Calu3 (cell line): ENCODE results near the gene RNF144A. TPM values are rescaled to one million over a fixed set of nuclear protein-coding genes. Genes with fewer than 3 reads are reported as not detected.

ENCODE experiments used
- BruUV-seq: library from RNA; stranded (reverse); fragments of 400-500 nt; replicated peaks from 2 replicates; lab custom pipeline; 2021; lab: Mats Ljungman, UMichigan
- CTCF ChIA-PET: fragments of 300-600 bp; sonication (Branson Sonifier 250); formaldehyde crosslinking; loops from one replicate; lab custom pipeline; 2022; ENCODE audit warnings: antibody characterized with exemption; lab: Charles Lee
- DNase-seq: peaks from one replicate; pipeline ENCODE4 v3.0.0; 2022
- H3K27ac Mint-ChIP-seq: one replicate; pipeline ENCODE4 v1.8.0; 2022; ENCODE audit warnings: mixed read lengths; ENCODE audit not compliant: unreplicated experiment
- H3K27me3 Mint-ChIP-seq: one replicate; pipeline ENCODE4 v1.8.0; 2022; ENCODE audit warnings: mixed read lengths; ENCODE audit not compliant: unreplicated experiment
- H3K36me3 Mint-ChIP-seq: one replicate; pipeline ENCODE4 v1.8.0; 2022; ENCODE audit warnings: mild to moderate bottlenecking, moderate library complexity, mixed read lengths; ENCODE audit not compliant: insufficient read depth, unreplicated experiment
- H3K4me1 Mint-ChIP-seq: one replicate; pipeline ENCODE4 v1.8.0; 2022; ENCODE audit warnings: mild to moderate bottlenecking, low read depth, mixed read lengths; ENCODE audit not compliant: unreplicated experiment
- H3K4me3 Mint-ChIP-seq: one replicate; pipeline ENCODE4 v1.8.0; 2022; ENCODE audit warnings: mild to moderate bottlenecking, low read depth, moderate library complexity, mixed read lengths; ENCODE audit not compliant: unreplicated experiment
- H3K9me3 Mint-ChIP-seq: one replicate; pipeline ENCODE4 v1.8.0; 2022; ENCODE audit warnings: low read depth, mixed read lengths; ENCODE audit not compliant: unreplicated experiment
- CTCF ChIP-seq: fragments of 200-600 bp; IDR thresholded peaks from one replicate; pipeline ENCODE4 v1.8.0; 2022; ENCODE audit warnings: antibody characterized with exemption; ENCODE audit not compliant: unreplicated experiment
- intact Hi-C: fragments of 100-400 bp; cut with micrococcal nuclease; formaldehyde crosslinking; loops from one replicate; pipeline ENCODE4 v1.10.0; 2022; ENCODE audit not compliant: unreplicated experiment
- total RNA-seq: library from RNA; stranded (reverse); gene quantifications from 2 replicates; pipeline ENCODE4 v1.2.3, GENCODE V29; 2022

RNF144A gene
- total RNA-seq, 1 experiment from 2014 or later, result 13.7 TPM

GRCh38 chr2:7060631-7061449 is 143.6 kb downstream of the RNF144A start:
- H3K4me3 Mint-ChIP-seq, result no peak overlapping the region
- intact Hi-C loops, result no loop called here
- CTCF ChIA-PET, result no interaction called here
- H3K27me3 Mint-ChIP-seq, result no peaks in the 10 kb centered on the region
- BruUV-seq, result no TSS peak
- H3K27ac Mint-ChIP-seq, result no peak overlapping the region
- H3K4me1 Mint-ChIP-seq, result no peaks in the 10 kb centered on the region
- peaks cover 5% of the 10 kb centered on the region for H3K9me3 Mint-ChIP-seq
- no peak for DNase-seq
- TF ChIP-seq CTCF, result no peak
- H3K36me3 Mint-ChIP-seq, result no peaks in the 10 kb centered on the region

GRCh38 chr2:7061450-7061789 is 144.2 kb downstream of the RNF144A start:
- intact Hi-C loops, result no loop called here
- TF ChIP-seq CTCF, result no peak
- H3K4me3 Mint-ChIP-seq, result no peak overlapping the region
- peaks cover 5% of the 10 kb centered on the region for H3K9me3 Mint-ChIP-seq
- H3K36me3 Mint-ChIP-seq, result no peaks in the 10 kb centered on the region
- DNase-seq, result no peak
- no peaks in the 10 kb centered on the region for H3K27me3 Mint-ChIP-seq
- H3K4me1 Mint-ChIP-seq, result no peaks in the 10 kb centered on the region
- no peak overlapping the region for H3K27ac Mint-ChIP-seq
- no TSS peak for BruUV-seq
- CTCF ChIA-PET, result no interaction called here

- BruUV-seq, result no TSS peak
- DNase-seq, result no peak
- H3K27me3 Mint-ChIP-seq, result no peaks in the 10 kb centered on the region
- CTCF ChIA-PET, result no interaction called here
- H3K27ac Mint-ChIP-seq, result no peak overlapping the region
- H3K4me1 Mint-ChIP-seq, result no peaks in the 10 kb centered on the region
- no peak for TF ChIP-seq CTCF
- H3K36me3 Mint-ChIP-seq, result no peaks in the 10 kb centered on the region
- intact Hi-C loops, result no loop called here
- H3K9me3 Mint-ChIP-seq, result peaks cover 5% of the 10 kb centered on the region
- no peak overlapping the region for H3K4me3 Mint-ChIP-seq
Measured at GRCh38 chr2:7061921-7062320, 144.7 kb downstream of the RNF144A start.

- Mint-ChIP-seq H3K4me3 (no peak overlapping the region), H3K4me1 (no peaks in the 10 kb centered on the region), H3K36me3 (no peaks in the 10 kb centered on the region), H3K27ac (no peak overlapping the region), H3K9me3 (peaks cover 5% of the 10 kb centered on the region), H3K27me3 (no peaks in the 10 kb centered on the region)
- intact Hi-C loops, result no loop called here
- CTCF ChIA-PET, result no interaction called here
- no TSS peak for BruUV-seq
- no peak for DNase-seq
- no peak for TF ChIP-seq CTCF
Measured at GRCh38 chr2:7063789-7064188, 146.6 kb downstream of the RNF144A start.
